Measurements from ENCODE around the gene C2orf92.

The C2orf92 gene

DNA sequence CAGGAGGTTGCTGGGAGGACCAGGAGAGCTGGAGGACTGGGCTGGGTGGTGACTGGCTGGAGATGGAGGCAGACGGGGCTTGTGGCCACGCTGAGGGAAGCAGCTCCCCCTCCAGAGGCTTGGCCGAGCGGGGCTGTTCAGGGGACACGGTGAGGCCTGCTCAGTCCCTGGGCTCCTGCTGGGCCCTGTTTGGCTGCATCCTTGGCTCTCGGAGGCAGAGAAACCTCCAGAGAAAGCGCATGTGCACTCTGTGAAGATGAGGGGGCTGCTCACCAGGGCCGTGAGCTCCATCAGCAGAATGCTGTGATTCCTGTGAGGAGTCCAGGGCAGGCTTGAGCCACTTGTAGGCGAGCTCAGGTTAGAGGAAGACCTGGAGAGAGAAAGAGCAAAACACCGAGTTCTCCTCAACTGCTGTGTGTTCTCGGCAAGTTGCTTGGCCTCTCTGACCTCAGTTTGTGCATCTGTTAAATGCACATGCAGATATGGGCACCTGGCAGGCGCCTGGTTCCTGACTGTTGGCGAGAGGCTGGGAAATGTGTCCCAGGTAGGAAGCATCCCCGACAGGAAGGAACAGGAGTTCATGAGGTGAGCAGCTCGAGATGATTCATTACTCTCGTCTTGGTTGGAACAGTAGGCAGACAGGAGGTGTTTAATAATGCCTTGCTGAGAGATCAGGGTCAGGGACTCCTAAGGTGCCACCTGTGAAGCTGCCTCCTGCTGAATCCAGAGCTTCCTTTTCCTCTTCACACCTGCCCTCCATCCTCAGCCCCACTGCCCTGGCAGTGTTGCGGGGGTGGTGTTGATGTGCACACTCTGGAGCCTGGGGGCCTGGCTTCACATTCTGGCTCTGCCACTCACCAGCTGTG, 44.8 kb downstream of the C2orf92 start:
- DNase-seq (ENCODE audit: low spot score), result no peak

DNA sequence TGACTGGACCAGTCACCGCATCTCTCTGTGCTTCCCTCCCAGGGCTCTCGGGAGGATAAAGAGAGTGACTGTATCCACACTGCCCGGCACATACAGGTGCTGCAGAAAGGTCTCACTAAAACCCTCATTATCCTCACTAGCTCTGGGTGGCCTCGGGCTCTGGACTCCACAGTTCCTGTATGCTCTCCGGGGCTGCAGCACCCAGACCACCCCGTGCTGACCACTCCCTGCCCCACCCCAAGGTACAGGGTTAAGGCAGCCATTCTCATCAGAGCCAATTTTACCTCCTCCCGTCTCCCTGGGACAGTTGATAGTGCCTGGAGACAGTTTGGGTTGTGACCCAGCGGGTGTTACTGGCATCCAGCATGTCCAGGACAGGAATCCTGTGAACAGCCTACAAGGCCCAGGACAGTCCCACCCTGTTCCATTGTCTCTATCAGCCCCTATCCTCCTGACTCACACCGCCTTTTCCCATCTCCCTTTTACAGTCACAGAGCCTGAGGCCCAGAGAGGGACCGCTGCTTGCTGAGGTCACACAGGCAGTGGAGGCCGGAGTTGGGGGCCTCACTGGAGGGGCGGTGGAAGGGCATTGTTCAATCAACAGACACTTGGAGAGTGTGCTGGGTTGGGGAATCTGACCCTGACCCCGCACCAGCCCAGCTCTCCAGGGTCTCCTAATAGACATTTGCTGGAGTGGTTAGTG, 45.6 kb downstream of the C2orf92 start:
- no peak for DNase-seq (ENCODE audit: low spot score)

DNA sequence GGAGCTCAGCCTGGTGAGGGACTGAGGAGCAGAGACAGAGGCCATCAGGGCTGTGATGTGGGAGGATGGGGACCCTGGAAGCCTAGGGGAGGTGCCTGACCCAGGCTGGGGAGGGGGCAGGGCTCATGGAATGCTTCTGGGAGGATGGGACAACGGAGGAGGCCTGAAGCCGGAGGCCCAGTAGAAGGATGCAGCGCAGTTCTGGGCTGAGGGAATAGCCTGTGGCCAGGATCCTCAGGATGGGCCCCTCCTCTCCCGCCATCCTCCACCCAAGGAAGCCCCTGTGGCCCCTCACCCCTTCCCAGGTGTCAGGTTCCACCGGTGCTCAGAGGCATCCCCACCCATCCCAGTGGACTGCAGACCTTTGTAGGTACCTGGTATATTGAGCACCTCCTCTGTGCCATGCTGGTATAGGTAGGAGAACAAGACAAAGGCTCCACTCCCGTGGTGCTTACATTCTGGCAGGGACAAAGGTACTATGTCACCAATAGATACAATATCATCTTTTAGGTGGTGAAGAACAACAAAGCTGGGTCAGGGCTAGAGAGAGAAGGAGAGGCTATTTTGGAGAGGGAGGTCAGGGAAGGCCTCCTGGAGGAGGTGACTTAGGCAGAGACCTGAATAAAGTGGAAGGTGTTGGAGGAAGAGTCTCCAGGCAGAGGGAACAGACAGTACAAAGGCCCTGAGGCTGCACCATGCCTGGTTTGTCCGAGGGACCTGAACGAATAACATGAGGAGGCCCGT, 46.6 kb downstream of the C2orf92 start:
- no peak for DNase-seq (ENCODE audit: low spot score)

DNA sequence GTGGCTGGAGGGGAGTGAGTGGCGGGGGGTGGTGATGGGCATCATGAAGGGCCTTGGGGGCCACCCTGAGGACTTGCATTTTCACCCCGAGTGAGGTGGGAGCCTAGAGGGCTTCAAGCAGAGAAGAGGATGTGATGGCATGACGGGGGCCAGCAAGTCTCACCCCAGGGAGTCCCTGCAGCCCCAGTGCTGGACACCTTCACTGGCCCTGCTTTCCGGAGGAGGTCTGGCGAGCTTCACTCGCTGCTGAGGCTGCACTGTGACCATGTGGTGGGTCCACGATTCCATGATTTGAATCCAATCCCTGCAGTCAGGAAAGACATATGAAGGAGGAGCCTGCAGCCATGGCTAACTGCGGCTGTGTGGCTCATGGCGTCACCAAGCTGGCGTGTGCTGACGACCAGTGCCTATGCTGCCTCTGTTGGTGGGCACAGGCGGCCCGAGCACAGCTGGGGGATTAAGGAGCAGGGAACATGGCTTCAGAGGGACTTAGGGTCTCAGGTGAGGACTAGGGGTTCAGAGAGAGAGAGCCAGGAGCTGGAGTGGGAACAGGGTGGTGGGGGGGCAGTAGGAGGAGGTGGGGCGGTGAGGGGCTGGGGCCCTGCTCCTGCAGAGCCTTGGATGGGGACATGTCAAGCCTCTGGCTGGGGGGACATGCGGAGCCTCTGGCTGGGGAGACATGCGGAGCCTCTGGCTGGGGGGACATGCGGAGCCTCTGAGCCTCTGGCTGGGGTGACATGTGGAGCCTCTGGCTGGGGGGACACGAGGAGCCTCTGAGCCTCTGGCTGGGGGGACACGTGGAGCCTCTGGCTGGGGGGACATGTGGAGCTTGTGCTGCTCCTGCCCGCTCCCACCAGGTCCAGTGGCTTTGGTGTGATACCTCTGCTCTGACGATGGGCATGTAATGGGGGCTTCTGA, 47.4 kb downstream of the C2orf92 start:
- DNase-seq (ENCODE audit: low spot score), result no peak

DNA sequence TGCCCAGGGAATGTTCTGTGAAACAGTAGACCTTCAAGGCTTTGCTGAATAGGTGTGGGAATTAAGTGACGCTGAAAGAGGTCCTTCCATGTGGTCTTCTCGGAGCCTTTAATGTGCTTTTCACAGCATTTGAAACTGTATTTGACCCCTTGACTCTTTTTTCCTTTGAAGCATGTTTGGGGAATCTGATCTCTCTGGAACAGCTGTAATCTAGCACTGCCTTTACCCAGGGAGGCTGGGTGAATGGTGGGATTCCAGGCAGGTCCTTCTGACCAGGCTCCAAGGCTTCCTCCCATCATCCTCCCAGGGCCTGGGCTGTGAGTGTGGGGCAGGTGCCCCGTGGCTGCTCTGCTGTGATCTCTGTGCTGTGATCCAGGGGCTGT, 48.1 kb downstream of the C2orf92 start:
- no peak for DNase-seq (ENCODE audit: low spot score)

DNA sequence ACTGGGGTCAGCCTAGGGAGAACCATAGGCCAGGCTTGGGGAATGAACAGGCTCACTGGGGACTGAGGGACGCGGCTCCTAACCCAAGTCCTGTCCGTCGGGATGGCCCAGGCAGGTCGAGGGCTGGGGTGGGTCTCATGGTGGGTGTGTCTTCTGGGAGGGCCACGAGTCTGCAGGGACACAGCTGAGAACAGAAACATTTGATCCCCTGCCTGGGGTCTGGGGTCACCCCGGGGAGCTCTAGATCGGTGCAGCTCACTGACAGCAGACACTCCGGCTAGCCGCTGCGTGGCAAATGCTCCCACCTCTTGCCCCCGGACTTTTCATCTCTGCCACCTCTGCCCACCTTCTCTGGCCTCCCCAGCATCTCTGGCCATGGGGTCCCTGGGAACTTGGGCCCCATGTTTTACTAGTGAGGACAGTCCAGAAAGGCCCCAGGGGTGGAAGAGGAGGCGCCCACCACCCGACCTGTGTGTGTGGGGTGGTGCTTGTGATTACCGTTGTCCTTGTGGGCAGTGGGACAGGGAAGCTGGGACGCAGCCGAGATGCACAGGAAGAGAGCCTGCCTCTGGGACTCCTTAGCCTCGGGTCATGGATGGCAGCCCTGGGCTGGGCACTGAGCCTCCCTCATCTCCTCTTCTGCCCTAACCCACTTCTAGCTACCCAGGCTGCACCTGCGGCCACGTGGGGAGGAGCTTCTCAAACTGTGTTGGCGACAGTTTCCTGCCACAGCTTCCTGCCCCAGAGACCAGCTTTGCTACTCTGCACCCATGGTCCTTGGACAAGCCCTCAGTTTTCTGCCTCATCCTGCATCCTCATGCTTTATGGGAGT, 48.8 kb downstream of the C2orf92 start:
- DNase-seq (ENCODE audit: low spot score), result no peak

DNA sequence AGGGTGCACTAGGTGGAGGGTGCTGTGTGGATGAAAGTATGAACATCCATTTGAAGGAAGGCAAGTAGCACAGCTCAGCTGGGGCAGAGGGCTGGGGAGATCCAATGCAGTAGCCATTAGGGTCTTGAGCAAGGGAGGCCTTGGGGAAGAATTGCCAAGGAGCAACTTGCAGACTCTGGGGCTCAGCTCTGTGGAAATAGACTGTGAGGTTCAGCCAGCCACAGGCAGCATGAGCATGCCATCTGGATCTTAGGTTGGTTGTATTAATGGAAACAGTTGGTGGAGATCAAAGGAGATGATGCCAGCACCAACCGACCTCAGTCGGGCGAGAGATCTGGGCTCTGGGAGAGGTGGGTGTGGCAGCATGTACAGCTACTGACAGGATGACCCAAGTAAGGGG, 49.4 kb downstream of the C2orf92 start:
- DNase-seq (ENCODE audit: low spot score), result no peak

DNA sequence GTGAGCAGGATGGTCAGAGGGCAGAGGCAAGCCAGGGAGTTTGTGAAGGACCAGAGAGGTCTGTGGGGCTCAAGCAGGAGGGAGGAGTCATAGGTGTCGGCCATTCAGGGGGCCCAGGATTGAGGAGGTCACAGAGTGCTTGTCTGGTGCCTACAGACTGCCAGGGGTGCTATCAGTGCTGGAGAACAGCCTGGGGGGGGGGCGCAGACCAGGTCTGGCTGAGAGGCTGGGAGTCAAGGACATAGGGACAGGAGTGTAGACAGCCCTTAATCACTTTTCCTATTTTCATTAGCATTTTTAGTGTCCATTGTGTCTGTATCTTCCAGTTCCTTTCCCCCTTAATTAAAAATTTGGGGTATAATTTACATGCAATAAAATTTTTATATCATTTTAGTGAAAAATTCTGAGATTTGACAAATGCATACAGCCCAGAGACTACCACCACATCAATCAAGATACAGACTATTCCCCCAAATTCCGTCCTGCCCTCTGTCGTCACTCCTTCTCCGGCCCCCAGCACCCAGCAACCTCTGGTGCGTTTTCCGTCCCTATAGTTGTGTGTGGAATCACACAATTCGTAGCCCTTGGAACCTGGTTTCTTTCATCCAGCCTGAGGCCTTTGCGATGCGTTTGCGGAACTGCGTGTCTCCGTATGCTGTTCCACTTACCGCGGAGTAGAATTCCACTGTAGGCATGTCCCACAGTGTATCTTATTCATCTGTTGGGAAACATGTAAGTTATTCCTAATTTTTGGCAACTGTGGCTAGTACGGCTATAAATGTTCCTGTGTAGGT, 50.0 kb downstream of the C2orf92 start:
- no peak for DNase-seq (ENCODE audit: low spot score)

DNA sequence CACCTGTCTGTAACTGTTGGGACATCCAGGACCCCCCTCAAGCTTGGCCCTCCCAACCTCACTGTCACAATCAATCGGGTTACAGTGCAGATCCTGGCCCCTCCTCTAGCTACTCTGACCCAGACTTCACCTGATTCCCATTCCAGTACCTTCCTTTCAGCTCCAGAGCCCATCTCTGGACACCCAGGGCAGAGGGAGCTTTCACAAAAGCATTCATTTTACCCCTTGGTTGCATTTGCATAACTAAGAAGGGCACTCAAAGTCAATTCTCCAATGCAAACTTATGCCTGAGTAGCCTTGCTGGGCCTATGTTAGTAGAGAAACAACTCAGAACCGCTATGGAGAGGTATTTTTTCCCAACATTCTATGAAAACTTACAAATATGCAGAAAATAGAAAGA, 51.2 kb downstream of the C2orf92 start:
- DNase-seq (ENCODE audit: low spot score), result no peak

DNA sequence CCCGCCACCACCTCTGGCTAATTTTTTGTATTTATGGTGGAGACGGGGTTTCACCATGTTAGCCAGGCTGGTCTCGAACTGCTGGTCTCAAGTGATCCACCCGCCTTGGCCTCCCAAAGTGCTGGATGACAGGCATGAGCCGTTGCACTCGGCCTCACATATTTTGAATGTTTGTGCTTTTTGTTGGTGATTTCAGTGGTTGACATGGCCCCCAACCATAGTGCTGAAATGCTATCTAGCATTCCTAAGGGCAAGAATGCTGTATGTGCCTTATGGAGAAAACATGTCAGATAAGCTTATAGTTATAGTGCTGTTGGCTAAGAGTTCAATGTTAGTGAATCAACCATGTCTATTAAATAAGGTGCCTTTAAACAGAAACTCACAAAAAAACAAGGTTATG, 52.7 kb downstream of the C2orf92 start:
- no peak for DNase-seq (ENCODE audit: low spot score)

DNA sequence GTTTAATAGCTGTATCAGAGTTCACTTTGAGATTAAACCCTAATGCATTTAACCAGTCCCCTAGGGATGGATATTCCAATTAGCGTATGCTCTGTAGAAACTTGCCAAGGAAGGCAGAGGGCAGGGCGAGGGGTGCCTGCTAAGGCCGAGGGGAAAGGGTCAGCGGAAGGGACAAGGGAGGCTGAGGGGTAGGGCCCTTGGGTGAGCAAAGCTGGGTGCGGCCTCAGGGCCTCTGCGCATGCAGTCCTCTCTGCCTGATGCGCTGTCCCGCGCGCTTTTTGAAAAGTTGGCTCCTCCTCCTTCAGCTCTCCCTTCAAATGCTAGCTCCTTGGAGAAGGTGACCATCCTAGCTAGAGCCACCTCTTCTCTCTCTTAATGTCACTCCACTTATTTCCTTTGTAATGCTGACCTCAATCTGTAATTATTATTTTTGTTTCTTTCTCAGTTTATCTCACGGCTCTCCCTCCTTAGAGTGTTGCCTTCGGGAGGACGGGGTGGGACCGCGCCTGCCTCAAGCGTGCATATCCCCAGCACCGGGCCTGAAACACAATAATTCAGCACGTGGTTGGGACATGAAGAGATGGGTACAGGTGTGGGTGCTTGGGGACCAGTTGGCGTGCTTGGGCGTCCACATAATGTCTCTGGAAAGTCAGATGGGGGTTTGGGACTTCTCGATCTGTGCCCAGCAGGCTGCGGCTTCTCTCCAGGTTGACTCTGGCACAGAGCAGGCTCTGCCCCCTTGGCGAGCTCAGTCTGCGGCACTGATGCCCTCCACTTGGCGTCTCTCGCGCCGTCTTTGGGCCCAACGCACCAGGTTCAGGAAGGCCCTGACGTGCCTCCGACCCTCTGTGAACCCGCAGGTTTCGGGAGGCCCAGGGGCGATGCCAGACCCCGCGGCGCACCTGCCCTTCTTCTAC, 53.9 kb downstream of the C2orf92 start:
- DNase-seq (ENCODE audit: low spot score), result no peak

DNA sequence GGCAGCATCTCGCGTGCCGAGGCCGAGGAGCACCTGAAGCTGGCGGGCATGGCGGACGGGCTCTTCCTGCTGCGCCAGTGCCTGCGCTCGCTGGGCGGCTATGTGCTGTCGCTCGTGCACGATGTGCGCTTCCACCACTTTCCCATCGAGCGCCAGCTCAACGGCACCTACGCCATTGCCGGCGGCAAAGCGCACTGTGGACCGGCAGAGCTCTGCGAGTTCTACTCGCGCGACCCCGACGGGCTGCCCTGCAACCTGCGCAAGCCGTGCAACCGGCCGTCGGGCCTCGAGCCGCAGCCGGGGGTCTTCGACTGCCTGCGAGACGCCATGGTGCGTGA, 54.5 kb downstream of the C2orf92 start:
- no peak for DNase-seq (ENCODE audit: low spot score)

DNA sequence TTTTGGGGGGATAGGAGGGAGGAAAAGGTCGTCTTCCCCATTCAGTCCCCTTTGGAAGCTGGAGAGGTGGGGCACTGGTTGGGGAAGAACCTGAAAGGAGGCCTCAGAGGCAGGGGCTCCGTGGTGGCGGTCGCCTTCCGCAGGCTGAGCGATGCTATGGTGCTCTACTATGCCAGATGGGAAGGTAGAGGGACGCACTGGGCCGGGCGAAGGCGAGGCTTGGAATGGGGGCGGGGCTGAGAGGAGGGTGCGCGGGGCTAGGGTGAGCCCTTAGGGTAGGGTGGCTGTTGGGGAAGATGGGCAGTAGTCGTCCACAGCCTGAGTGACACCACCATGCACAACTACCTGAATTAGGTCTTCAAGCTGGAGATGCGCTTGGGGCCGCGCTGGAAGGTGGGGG, 55.0 kb downstream of the C2orf92 start:
- DNase-seq (ENCODE audit: low spot score), result no peak

DNA sequence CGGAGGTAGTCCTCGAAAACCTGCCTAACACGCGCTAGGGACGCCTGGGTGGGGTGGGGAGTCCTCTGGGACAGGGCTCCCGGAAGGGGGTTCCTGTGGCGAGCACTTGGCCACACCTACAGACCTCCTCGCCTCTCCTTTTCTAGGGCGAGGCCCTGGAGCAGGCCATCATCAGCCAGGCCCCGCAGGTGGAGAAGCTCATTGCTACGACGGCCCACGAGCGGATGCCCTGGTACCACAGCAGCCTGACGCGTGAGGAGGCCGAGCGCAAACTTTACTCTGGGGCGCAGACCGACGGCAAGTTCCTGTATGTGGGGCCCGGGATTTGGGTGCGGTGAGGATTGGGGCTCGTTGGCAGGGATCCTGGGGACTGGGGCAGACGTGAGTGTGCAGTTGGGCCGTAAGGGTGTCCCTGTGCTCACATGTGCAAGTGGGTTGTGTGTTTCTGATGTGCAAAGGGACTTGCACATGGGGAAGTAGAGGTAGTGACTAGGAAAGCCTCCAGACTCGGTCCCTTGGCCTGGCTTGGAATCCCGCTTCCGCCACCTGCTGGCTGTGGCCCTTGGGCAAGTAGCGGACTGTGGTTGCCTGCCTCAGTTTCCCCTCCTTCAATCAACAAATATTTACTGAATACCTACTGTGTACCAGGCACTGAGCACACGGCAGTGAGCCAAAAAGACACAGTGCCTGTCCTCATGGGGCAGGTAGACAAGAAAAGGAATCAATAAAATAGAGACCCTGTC, 55.6 kb downstream of the C2orf92 start:
- no peak for DNase-seq (ENCODE audit: low spot score)

DNA sequence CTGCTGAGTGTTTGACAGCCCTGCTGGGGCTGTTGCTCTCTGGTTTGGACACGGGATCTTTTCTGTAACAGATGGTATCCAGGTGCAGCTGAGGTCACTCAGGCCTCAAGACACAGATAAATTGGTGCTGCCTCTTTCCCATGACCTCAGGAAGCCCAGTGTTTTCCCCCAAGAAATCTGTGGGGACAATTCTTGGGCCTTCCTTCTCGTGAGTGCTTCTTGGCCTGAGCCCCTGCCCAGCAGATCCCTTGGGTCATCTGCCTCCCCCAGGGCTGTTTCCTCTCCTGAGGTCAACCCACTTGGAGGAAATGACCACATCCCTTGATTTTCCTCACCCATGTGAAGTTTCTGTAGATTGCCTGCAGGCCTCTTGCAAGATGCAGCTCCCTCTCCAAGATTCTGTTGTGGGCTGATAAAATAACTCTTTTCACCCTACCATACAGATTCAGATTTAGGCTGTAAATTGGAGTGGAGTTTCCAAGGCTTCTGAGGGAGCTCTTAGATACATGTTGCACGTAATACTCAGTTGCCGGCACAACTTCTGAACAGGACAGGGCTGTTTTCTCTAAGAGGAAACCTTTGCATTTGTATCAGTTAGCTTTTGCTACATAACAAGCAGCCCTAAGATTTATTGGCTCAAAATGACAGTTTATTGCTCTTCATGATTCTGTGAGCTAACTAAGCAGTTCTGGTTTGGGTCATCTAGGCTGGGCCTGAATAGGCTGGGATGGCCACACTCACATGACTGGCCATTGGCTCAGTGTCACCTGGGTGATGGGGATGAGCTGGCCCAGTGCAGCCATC, 57.0 kb downstream of the C2orf92 start:
- no peak for DNase-seq (ENCODE audit: low spot score)

DNA sequence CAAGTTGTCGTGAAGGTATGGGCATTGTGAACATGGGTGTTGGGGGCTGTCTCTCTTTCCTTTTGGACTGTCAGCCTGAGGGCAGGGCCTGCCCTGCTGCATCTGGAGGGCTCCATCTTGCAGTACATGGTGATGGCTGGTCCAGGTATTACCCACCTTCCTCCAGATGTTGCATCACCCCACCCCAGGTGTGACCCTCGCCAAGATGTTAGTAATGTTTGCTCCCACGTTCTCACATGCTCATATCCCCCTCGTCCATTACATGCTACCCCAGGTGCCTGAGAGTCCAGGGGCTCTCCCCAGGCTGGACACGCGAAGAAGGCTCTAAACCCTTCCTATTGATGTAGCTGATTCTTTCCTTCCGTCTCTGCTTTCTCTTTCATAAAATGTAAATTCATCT, 57.8 kb downstream of the C2orf92 start:
- no peak for DNase-seq (ENCODE audit: low spot score)

DNA sequence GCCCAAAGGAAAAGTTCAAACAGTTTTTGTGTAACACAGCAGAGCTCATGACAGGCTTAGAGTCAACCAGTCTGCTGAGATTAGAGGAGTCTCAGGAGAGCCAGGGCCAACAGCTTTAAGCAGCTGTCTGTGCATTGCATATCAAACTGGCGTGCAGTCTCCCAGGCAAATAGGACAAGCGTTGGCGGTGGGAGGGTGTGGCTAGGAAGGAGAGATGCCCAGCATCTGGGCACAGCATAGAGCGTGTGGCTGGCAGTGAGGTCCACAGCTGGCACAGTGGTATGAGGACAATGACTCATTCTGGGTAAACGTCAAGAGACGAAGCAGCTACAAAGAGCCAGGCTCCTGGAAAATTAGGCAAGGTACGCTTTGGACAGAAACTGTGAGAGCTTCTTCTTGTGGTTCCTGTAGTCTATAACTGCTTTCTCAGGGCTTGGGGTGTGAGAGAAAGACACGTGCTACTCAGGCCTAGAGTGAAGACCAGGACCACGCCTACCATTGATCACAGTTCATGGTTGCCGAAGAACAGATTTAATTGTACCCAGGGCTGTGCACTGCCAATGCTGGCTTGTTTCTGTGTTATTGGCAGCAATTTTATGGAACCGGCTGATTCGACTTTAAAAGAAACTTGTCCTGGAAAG, 58.7 kb downstream of the C2orf92 start:
- peak; percentile 21 for DNase-seq (ENCODE audit: low spot score)
